Activated T-cell treated with anti-CD3 and anti-CD28 coated beads for 48 hours (primary cell): ENCODE results near the gene PSMB5.

Source experiments
- DNase-seq: peaks from one replicate; pipeline ENCODE4 v3.0.0-alpha.2; 2020; ENCODE audit warnings: low read depth

The PSMB5 gene

DNA sequence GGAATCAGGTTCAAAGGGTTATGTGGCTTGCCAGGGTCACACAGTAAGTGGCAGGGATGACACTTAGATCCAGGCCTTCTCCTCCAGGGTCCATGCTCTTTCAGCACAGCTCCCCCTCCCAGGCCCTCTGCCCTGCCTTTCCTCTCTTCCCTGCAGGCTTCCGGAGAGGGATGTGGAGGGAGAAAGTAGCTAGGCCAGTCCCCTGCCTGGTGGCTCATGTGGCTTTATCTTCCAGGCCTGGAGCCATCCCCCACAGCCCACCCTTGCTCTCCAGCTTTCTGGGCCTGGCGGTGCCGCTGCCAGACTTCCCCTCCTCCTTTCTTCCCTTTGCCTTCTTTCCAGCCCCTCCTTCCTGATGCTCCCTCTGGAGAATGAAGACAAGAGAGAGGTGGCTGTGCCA is 9.1 kb upstream of the PSMB5 start:
- no peak for DNase-seq

DNA sequence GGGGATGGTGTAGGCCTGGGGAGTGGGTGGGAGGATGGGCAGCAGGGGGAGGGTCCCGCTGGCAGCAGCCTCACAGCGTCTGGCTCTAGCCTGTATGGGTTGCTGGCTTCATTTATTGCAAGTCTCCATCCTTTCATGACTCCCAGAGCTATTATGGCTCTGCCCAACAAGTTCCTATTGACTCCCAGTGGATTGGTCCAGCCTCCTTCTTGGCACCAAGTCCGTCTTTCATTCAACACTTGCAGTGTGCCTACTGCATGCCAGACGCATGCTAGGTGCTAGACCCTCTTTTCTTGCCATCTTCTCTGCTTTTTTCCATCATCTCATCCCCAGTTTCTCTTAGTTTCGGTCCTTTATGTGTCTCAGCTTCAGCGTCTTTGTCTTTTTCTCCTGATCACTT is 8.4 kb upstream of the PSMB5 start:
- no peak for DNase-seq

DNA sequence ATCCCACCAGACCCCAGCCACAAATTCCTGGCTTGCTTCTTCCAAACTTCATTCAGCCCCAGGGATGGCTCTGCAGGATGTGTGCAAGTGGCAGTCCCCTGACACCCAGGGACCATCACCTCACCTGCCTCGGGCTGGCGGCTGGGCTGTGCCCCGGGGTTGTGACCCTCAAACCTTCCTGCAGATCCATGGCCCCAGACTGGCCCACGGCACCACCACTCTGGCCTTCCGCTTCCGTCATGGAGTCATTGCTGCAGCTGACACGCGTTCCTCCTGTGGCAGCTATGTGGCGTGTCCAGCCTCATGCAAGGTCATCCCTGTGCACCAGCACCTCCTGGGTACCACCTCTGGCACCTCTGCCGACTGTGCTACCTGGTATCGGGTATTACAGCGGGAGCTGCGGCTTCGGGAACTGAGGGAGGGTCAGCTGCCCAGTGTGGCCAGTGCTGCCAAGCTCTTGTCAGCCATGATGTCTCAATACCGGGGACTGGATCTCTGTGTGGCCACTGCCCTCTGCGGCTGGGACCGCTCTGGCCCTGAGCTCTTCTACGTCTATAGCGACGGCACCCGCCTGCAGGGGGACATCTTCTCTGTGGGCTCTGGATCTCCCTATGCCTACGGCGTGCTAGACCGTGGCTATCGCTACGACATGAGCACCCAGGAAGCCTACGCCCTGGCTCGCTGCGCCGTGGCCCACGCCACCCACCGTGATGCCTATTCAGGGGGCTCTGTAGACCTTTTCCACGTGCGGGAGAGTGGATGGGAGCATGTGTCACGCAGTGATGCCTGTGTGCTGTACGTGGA is 7.7 kb upstream of the PSMB5 start, which contains the start of gene PSMB11:
Gene PSMB11 (plus strand): TSS at position 51 of the 804 bp plus-strand sequence. CDS start 14 bp downstream, at position 65.
- DNase-seq, result no peak

DNA sequence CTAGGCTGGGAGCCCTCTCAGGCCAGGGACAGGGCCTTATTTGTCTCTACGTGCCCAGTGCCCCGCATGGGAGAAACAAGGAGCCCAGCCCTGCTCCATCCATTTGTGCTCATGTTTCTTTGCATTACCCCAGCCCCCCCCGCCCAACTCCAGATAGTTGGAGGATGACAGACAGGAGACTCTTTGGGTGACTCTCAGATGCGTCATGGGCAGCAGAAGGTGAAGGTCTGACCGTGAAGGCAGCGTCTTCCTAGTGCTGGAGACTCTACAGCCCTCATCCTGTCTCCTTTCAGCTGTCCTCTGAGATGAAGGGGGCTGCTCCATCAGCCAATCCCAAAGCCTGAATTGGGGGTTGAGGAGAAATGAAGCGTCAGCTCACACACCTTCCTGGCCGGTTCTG is 7.0 kb upstream of the PSMB5 start:
- DNase-seq, result no peak

DNA sequence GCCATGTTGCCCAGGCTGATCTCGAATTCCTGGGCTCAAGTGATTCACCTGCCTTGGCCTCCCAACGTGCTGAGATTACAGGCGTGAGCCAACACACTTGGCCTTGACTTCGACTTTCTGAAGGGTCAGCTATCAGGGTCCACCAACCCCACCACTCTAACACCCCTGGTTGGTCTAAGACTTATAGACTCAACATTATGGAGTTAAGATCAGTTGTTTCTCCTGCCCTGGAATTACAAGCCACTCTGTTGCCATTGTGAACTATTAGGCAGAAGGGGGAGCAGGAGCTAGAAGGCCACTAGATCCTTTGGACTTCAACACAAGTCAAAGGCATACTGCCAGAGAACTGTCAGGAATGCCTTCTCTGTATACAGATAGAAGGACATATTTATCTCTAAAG is 5.4 kb upstream of the PSMB5 start:
- DNase-seq, result no peak

DNA sequence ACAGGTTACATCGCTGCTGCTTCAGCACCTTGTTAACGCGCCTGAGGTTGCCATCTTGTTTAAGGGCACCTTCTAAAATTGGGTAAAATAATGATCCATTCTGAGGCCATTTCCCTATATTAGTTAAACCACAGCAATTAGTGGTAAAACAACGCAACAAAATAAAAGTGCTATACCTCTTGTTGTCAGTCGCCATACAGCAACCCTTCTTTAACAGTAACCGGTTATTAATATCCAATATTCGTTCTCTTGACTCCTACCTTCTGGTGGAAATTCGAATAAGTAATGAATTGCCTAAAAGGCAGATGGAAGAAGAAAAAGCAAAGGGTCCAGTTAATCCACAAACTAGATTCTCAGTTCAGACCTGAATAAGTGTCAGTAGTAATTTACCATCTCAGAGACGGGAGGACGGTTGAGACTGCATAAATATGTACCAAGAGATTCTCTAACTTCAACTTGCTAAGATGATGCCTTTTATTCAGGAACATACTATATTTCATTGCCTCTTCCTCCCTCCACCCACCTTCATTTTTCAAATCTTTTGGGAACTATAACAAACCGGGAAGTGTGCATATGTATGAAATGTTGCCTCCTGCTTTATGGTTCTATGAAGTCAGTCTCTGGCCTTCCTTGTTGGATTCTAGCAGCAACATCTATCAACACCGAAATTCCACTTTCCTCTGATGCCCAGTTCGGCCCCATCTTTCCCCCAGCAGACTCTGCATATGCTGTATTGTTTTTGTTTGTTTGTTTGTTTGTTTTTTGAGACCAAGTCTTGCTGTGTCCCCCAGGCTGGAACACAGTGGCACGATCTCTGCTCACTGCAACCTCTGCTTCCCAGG is 824 bp upstream of the PSMB5 start:
- no peak for DNase-seq

DNA sequence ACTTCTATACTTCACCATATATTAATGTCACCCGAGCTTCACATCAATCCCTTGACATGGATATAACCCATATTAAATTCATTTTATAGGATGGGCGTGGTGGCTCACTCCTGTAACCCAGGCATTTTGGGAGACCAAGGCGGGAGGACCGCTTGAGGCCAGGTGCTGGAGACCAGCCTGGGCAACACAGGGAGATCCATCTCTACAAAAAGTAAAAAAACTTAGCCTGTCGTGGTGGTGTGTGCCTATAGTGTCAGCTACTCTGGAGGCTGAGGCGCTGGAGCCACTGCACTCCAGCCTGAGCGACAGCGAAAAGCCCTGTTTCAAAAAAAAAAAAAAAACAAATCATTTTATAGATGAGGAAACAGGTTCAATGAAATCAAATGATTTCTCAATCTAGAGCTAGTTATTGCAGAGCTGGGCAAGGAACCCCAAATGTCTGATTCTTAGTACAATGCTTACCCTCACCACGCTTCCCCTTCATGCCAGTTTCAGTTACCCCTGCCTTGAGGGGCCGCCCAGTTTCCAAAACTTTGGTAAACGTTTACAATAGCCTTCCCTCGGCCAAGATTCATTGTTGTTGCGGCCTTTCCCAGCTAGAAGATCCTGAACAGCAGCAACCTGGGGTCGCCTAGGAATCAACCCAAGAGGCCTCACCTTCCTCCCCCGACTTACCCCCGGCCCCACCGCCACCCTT is 751 bp downstream of the PSMB5 start:
- DNase-seq, result no peak

DNA sequence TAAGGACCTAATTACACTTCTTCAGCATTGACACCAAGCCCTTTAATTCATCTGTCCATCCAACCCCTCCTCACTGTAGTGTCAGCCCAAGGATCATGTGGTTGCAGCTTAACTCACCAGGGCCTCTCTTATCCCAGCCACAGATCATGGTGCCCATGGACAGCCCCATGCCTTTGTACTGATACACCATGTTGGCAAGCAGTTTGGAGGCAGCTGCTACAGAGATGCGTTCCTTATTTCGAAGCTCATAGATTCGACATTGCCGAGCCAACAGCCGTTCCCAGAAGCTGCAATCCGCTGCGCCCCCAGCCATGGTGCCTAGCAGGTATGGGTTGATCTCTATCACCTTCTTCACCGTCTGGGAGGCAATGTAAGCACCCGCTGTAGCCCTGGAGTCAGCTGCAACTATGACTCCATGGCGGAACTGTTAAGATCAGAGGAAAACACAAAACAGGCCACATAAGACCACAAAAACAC is 1.4 kb downstream of the PSMB5 start:
- DNase-seq, result no peak

DNA sequence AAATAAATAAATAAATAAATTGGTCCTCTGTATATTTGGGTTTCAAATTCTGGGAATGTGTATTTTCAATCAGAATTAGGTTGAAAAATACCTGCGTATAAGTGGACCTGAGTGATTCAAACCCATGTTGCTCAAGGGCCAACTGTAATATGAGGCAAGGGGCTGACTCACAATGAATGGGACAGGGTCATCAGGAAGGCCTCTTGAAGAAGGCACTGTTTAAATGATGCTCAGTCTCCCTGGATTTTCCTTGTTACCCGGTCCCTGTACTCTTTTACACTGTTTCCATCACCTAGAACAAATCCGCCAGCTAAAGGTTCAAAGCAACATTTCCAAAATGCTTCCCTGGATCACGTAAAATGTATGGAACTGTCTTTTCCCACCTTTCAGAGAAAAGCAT is 3.8 kb downstream of the PSMB5 start:
- DNase-seq, result no peak

DNA sequence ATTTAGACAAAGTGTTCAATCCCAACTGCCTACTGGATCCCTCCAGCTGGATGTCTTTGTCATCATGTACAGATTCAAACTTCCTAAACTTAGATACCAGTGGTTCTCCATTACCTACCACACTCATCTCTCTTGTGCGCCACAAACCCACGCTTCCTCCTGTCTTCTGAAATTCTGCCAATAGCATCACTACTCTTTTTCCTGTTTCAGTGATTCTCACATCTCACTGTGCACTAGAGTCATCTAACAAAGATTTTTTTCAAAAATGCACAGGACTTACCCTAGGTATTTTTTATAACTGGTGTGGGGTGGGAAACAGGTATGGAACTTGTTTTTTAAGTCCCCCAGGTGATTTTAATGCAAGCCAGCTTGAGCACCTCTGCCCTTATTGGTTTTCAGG is 5.9 kb downstream of the PSMB5 start:
- no peak for DNase-seq

DNA sequence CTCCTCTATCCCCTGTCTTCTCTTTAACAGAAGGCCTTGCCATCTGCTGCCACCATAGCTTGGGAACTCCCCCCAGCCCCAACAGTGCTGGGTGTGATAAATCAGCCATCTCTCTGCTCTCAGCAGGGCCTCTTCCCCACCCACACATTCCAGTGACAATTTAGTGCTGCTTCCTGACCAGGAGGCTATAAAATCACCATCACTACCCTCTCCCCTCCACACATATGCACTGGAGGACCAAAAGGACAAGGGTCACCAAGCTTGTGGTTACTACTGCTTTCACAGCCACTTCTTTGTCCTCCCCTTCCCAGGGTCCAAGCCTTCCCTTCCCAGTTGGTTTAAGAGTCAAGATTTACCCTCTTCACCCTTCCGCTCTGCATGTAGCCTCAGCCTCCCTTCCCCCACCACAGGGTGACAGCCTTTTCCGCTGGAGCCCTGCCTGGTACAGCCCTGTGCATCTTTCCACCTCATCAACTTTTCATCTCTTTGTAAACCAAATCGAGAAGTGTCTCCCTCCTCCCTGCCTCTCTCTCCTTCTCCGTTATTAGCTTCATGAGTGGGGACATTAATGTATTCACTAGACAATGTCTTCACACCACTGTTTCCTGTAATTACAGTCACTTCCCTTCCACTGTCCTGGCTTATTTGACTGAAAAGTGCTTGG is 9.4 kb downstream of the PSMB5 start:
- no peak for DNase-seq

DNA sequence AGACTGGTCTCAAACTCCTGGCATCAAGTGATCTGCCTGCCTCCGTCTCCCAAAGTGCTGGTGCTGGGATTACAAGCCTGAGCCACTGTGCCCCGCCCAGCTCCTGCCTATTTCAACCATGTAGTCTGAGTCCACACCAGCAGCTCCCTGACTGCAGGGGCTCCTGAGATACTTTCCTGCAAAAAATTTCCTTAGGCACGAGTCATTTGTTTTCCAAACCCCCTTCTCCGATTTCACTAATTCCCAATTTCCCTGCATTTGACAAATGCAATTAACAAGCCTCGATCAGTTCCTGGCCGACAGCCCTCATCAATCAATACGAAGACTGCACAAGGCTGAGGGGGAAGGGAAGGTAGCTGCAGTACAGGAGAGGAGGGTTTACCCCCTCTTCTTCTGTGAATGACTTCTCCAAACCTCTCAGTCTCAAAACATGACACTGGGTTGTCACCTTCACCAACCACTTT is 10.1 kb downstream of the PSMB5 start:
- DNase-seq, result no peak

DNA sequence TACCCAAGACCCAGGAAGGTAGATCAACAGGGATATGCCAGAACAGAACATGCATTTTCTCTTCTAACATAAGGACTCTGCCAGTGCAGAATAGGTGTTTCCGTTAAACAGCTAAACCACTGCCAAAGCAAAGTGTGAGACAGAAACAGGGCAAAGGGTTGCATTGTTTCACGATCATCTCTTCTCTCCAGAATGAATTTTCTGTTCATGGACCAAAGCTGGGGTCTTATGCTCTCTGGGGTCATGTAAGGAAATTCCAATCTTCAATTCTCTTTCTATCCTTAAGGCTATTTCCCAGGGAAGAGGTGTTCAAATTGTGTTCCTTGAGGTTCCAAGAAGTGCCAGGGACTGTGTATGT is 10.9 kb downstream of the PSMB5 start:
- no peak for DNase-seq

DNA sequence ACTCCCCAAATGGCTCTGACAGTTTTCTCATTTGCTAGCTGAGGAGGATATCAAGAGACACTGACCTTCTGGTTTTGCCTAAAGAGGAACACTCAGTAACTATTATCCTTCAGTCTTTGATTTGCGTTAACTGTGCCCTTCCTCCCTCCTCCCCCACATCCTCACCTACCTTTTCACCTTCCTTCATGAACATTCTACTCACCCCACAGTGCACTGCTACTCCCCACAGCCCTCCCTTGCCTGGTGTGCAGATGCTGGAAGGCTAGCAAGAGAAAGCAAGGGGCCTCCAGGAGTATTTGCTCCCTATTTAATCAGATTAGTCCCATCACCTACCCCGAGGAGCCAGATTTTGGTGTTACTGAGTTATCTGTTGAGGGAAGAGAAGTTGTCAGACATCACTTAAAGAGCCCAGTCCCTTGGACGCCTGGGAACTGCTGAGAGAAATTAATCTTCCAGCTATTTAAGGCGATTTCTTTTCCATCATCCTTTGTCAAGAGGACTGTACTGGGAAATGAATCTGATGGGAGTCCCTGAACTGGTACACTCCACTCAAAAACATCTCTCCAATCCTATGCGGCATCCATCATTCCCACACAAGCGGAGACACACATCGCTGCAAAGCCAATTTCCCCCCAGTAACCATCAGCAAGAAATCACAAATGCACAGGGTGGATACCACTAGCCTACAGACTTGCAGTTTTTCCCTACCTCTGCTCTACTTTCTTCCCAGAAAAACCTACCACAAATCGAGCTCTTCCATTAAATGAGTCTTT is 11.5 kb downstream of the PSMB5 start:
- no peak for DNase-seq

DNA sequence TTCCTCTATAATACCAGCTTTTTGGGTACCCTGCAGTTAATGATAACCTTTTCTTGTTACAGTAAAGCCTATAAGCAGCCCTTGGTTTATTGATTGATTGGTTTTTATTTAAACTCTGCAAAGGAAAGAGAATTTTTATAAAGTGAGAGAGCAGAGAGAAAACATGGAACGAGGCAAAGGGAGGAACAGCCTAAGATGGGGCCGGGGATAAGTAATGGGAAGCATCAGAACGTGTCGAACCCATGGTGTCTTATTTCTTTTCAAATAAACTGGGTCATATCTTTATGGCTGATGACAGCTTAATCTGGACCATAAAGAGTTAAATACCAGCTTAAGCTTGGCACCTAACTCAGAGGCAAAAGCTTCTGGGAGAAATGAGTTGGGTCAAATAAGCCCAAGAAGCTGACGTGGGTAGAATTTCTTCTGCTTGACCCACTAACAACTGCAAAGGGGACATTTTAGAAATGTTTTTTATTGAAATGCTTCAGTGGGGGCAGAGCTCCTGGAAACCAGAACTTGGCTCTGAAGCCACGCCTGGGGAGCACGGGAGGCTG is 12.7 kb downstream of the PSMB5 start:
- DNase-seq, result no peak

DNA sequence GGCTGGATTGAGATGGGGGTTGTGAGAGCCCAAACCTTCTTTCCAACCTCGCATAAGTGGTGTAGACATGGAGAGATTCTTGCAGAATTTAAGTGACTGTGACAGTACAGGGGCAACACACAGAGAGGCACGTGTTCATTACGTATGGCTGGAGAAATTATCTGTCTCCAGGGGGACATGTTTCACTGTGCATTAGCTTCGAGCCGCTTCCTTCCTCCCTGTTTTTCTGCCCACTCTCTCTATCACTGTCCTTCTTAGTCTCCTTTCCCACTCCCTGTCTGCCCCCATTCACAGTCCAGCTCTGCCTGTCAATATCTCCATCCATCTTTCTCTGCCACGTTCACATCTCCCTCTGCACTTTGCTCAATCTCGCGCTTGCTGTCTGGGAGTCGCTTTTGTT is 13.3 kb downstream of the PSMB5 start:
- no peak for DNase-seq

DNA sequence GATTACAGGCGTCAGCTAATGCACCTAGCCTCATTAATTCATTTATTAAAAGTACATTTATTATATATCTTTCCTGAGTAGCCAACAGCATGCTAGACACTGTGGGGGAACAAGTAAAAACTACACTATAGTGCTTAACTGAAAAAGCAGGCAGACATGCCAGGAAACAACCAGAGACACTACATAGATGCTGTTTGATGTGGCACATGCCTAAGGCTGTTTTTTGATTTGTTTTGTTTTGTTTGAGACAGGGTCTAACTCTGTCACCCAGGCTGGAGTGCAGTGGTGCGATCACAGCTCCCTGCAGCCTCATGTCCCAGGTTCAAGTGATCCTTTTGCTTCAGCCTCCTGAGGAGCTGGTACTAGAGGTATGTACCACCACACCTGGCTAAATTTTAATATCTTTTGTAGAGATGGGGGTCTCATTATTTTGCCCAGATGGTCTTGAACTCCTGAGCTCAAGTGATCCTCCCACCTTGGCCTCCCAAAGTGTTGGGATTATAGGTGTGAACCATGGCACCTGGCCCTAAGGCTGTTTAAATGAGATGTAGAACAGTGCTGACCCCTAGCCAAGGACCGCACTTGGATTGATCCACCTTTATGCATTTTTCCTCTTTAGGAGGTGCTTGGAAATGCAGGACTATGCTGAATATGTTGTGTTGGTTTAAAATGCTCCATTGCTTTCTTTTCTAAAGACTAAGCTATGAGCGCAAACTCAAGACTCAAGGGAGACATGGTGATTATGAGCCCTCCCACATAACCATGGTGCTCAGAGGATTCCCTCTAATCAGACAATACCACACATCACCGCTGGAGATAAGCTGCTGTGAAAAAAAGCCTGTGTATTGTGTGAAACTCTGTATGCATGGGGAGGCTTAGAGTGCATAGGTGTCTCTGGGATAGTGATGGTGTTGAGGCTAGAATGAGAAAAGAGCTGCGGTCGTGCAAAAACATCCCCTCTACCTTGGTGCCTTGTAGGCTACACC is 14.3 kb downstream of the PSMB5 start:
- no peak for DNase-seq

DNA sequence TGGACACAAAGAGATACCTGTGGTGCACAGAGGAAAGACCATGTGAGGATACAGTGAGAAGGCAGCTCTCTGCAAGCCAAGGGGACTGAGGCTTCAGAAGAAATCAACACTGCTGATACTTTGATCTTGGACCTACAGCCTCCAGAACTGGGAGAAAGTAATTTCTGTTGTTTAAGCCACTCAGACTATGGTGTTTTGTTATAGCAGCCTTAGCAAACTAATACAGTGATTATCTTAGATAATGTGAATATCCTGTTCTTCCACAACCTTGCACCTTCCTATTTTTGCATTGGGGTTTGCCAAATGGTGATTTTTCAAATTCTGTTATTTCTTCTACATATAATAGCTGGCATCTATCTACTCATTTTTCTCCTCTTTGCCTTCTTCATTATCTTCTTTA is 16.6 kb downstream of the PSMB5 start:
- DNase-seq, result no peak

DNA sequence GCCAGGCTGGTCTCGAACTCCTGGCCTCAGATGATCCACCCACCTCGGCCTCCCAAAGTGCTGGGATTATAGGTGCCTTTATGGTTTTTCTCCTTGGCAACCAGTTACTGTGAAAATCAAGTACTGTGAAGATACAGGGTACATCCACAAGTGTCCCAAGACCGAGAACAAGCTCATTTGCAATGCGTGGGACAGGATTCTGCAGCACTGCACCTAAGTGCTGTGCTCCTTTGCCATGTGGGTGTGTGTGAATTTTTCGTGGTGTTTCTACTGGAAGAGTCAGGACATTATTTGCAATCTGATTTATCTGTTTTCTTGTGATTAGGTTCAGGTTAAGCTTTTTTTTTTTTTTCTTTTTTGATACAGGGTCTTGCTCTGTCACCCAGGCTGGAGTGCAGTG is 17.6 kb downstream of the PSMB5 start:
- no peak for DNase-seq

DNA sequence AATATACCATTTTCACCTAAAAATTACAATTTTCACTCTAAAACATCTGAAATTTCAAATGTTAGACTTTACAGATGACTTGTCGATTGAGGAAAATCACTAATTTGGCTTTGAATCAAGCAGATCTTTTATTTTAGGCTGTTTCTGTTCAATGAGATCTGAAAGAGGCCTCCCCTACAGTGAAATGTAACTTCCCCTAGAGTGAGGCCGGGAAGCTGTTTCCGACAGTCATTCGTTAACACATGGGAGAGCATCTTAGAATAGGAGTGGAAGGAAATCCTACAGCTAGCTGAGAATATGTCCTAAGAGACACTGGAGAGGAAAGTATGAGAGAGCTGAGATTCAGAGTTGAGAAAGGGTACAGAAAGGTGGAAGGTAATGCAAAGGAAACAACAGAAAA is 19.1 kb downstream of the PSMB5 start:
- DNase-seq, result no peak
